OCI-LY7 (cell line): ENCODE data around the gene EFNA2. TPM values are rescaled to one million over a fixed set of nuclear protein-coding genes. Genes with fewer than 3 reads are reported as not detected.

Experiments used
- BruUV-seq: library from RNA; stranded (reverse); fragments of 400-500 nt; replicated peaks from 2 replicates; lab custom pipeline; 2021; lab: Mats Ljungman, UMichigan
- CTCF ChIA-PET: fragments of 300-600 bp; sonication (Branson Sonifier 250); formaldehyde crosslinking; loops from one replicate; lab custom pipeline; 2022; ENCODE audit warnings: antibody characterized with exemption; ENCODE audit not compliant: unreplicated experiment; lab: Charles Lee
- POLR2A ChIA-PET: fragments of 300-600 bp; sonication (Branson Sonifier 250); formaldehyde crosslinking; loops from one replicate; lab custom pipeline; 2022; ENCODE audit warnings: antibody characterized with exemption; lab: Charles Lee
- DNase-seq: peaks from one replicate; pipeline ENCODE4 v3.0.0-alpha.2; 2015; ENCODE audit warnings: low spot score
- H2AFZ ChIP-seq: fragments of 200-600 bp; sonication (generic), shearing (Covaris generic); 2 replicates; pipeline ENCODE4 v1.6.1; 2014; ENCODE audit warnings: mild to moderate bottlenecking, antibody characterized with exemption, low read length, moderate library complexity
- H3K27ac ChIP-seq: fragments of 200-600 bp; sonication (generic); 2 replicates; pipeline ENCODE4 v1.5.1; 2014; ENCODE audit warnings: mixed run types, low read depth, mild to moderate bottlenecking, moderate library complexity, low read length, inconsistent platforms; ENCODE audit not compliant: poor library complexity, severe bottlenecking
- H3K36me3 ChIP-seq: fragments of 200-600 bp; sonication (generic); 2 replicates; pipeline ENCODE4 v1.6.1; 2014; ENCODE audit warnings: mild to moderate bottlenecking, antibody characterized with exemption, low read length, moderate library complexity, mixed read lengths; ENCODE audit not compliant: insufficient read depth
- H3K4me1 ChIP-seq: fragments of 200-600 bp; sonication (generic); 2 replicates; pipeline ENCODE4 v1.5.1; 2014; ENCODE audit warnings: mild to moderate bottlenecking, low read length; ENCODE audit not compliant: insufficient read depth, poor library complexity, severe bottlenecking
- H3K4me2 ChIP-seq: fragments of 200-600 bp; sonication (generic); 2 replicates; pipeline ENCODE4 v1.6.1; 2014; ENCODE audit warnings: mild to moderate bottlenecking, low read length
- H3K4me3 ChIP-seq: fragments of 200-600 bp; sonication (generic); 2 replicates; pipeline ENCODE4 v1.5.1; 2014; ENCODE audit warnings: mild to moderate bottlenecking, low read depth, low read length; ENCODE audit not compliant: poor library complexity, severe bottlenecking
- H3K79me2 ChIP-seq: fragments of 200-600 bp; sonication (generic); 2 replicates; pipeline ENCODE4 v1.6.1; 2016; ENCODE audit warnings: low read depth, mild to moderate bottlenecking, low read length, moderate library complexity, mixed read lengths; ENCODE audit not compliant: insufficient read depth
- H3K9me2 ChIP-seq: fragments of 200-600 bp; sonication (generic); 2 replicates; pipeline ENCODE4 v1.6.1; 2016; ENCODE audit warnings: mild to moderate bottlenecking, low read length, mixed read lengths; ENCODE audit not compliant: insufficient read depth
- H3K9me3 ChIP-seq: fragments of 200-600 bp; sonication (generic); 2 replicates; pipeline ENCODE4 v1.6.1; 2014; ENCODE audit warnings: mild to moderate bottlenecking, mixed run types, low read length, mixed read lengths
- H4K20me1 ChIP-seq: fragments of 200-600 bp; sonication (generic); 2 replicates; pipeline ENCODE4 v1.6.1; 2014; ENCODE audit warnings: mild to moderate bottlenecking, antibody characterized with exemption, low read length, moderate library complexity, mixed read lengths; ENCODE audit not compliant: insufficient read depth
- CTCF ChIP-seq: fragments of 200-600 bp; sonication (generic); conservative IDR thresholded peaks from 2 replicates; pipeline ENCODE4 v1.5.1; 2014; ENCODE audit warnings: mild to moderate bottlenecking, antibody characterized with exemption, low read length, moderate library complexity, mixed read lengths
- EZH2phosphoT487 ChIP-seq: fragments of 200-600 bp; sonication (generic); IDR thresholded peaks from 2 replicates; pipeline ENCODE4 v1.6.1; 2018; ENCODE audit warnings: low read depth, borderline replicate concordance, mild to moderate bottlenecking, mixed run types, antibody characterized with exemption, low read length, moderate library complexity, mixed read lengths
- intact Hi-C: fragments of 100-400 bp; cut with micrococcal nuclease; formaldehyde crosslinking; loops from one replicate; pipeline ENCODE4 v1.10.0; 2022; ENCODE audit not compliant: unreplicated experiment
- total RNA-seq, 2 experiments: library from RNA; depleted of rRNA in 1 of 2; stranded (reverse); fragments of >200 nt in 1 of 2; shearing (Covaris generic) in 1 of 2; gene quantifications; 2 replicates each; pipeline ENCODE4 v1.2.3, GENCODE V29; 2014 to 2022

Gene EFNA2
- total RNA-seq, 2 experiments from 2014 or later, result not detected

- H3K4me2 ChIP-seq, result no peak overlapping the region
- peak; percentile 83 for DNase-seq
- no peak overlapping the region for H3K27ac ChIP-seq
- H4K20me1 ChIP-seq, result no peaks in the 10 kb centered on the region
- peaks cover 11% of the 10 kb centered on the region for H3K4me1 ChIP-seq
- intact Hi-C loops, result loop anchor here (1.0 to 5.0 kb wide), 2 partner anchors 92 to 157 kb away; partner anchors contain the start of gene RPS15
- CTCF ChIA-PET, result interaction anchor here (1.0 kb wide), 1 partner anchor 36 kb away, joined by 3 read pairs; no protein-coding TSS in a partner anchor
- POLR2A ChIA-PET, result no interaction called here
- peaks cover 53% of the 10 kb centered on the region for H3K36me3 ChIP-seq
- H3K9me2 ChIP-seq, result no peaks in the 10 kb centered on the region
- peaks cover 17% of the 10 kb centered on the region; the same call in 1 of the 2 replicates for H3K79me2 ChIP-seq
- TF ChIP-seq CTCF (peak; percentile 96), EZH2phosphoT487 (no peak)
- H3K9me3 ChIP-seq, result no peaks in the 10 kb centered on the region
- H3K4me3 ChIP-seq, result no peak overlapping the region
- no peak overlapping the region for H2AFZ ChIP-seq
- no TSS peak for BruUV-seq
Measured at GRCh38 chr19:1279782-1280341, 5.8 kb upstream of the EFNA2 start.

GRCh38 chr19:1280636-1281568 lies 4.8 kb upstream of the EFNA2 start:
- BruUV-seq, result no TSS peak
- Histone ChIP-seq H2AFZ (no peak overlapping the region), H4K20me1 (no peaks in the 10 kb centered on the region), H3K4me1 (peaks cover 11% of the 10 kb centered on the region), H3K4me3 (no peak overlapping the region), H3K27ac (no peak overlapping the region), H3K9me3 (no peaks in the 10 kb centered on the region), H3K79me2 (peaks cover 17% of the 10 kb centered on the region; the same call in 1 of the 2 replicates), H3K4me2 (no peak overlapping the region), H3K9me2 (no peaks in the 10 kb centered on the region), H3K36me3 (peaks cover 50% of the 10 kb centered on the region)
- intact Hi-C loops, result no loop called here
- CTCF ChIA-PET, result no interaction called here
- TF ChIP-seq EZH2phosphoT487, result no peak
- TF ChIP-seq CTCF, result no peak
- POLR2A ChIA-PET, result no interaction called here
- no peak for DNase-seq
